WTC11 (cell line): ENCODE measurements around the gene PCDH12.

Source experiments
- CTCF ChIP-seq: fragments of 200-600 bp; IDR thresholded peaks from 2 replicates; pipeline ENCODE4 v1.8.0; 2022; ENCODE audit warnings: antibody characterized with exemption
- TP53 ChIP-seq: sonication (generic); formaldehyde crosslinking; IDR thresholded peaks from 2 replicates; pipeline ENCODE4 v1.8.1; 2023; ENCODE audit warnings: mild to moderate bottlenecking, missing genetic modification reagents
- TF ChIP-seq, protein P1 (sequence below): sonication (generic); formaldehyde crosslinking; IDR thresholded peaks from 2 replicates; pipeline ENCODE4 v1.8.1; 2023; ENCODE audit warnings: mild to moderate bottlenecking, missing genetic modification reagents, moderate library complexity

- TF ChIP-seq CTCF = no peak
- TF ChIP-seq, protein P1, sequence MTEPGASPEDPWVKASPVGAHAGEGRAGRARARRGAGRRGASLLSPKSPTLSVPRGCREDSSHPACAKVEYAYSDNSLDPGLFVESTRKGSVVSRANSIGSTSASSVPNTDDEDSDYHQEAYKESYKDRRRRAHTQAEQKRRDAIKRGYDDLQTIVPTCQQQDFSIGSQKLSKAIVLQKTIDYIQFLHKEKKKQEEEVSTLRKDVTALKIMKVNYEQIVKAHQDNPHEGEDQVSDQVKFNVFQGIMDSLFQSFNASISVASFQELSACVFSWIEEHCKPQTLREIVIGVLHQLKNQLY = no peak
- TF ChIP-seq TP53 (CRISPR knock-in tag) = no peak
These were observed at the start of gene PCDH12 for GRCh38 chr5:141958113-141958512.
